ENCODE results near the gene SH3RF3. TPM values are rescaled to one million over a fixed set of nuclear protein-coding genes. Genes with fewer than 3 reads are reported as not detected.

Gene SH3RF3
- total RNA-seq, 1 experiment from 2014 or later = 4.9 TPM

- H3K36me3 ChIP-seq (ENCODE audit: control insufficient read depth, insufficient read depth, low read length) = no peaks in the 10 kb centered on the region
- no peak overlapping the region for H3K27ac ChIP-seq (ENCODE audit: low read length)
- DNase-seq (ENCODE audit: low read depth, low spot score) (no peak), ATAC-seq (no peak)
- BruUV-seq (replicated peaks) = no TSS peak
- in situ Hi-C loops (cut with HindIII; ENCODE audit: low pct_unique_long_range_greater_than_20kb, low sequenced_read_pairs) (no loop called here), intact Hi-C loops (cut with micrococcal nuclease; ENCODE audit: unreplicated experiment) (no loop called here)
- no peaks in the 10 kb centered on the region for H3K4me1 ChIP-seq (ENCODE audit: control insufficient read depth, insufficient read depth, low read length)
- H3K9me3 ChIP-seq (ENCODE audit: control insufficient read depth, insufficient read depth, low read depth, low read length) = no peaks in the 10 kb centered on the region
- TF ChIP-seq, protein P1, sequence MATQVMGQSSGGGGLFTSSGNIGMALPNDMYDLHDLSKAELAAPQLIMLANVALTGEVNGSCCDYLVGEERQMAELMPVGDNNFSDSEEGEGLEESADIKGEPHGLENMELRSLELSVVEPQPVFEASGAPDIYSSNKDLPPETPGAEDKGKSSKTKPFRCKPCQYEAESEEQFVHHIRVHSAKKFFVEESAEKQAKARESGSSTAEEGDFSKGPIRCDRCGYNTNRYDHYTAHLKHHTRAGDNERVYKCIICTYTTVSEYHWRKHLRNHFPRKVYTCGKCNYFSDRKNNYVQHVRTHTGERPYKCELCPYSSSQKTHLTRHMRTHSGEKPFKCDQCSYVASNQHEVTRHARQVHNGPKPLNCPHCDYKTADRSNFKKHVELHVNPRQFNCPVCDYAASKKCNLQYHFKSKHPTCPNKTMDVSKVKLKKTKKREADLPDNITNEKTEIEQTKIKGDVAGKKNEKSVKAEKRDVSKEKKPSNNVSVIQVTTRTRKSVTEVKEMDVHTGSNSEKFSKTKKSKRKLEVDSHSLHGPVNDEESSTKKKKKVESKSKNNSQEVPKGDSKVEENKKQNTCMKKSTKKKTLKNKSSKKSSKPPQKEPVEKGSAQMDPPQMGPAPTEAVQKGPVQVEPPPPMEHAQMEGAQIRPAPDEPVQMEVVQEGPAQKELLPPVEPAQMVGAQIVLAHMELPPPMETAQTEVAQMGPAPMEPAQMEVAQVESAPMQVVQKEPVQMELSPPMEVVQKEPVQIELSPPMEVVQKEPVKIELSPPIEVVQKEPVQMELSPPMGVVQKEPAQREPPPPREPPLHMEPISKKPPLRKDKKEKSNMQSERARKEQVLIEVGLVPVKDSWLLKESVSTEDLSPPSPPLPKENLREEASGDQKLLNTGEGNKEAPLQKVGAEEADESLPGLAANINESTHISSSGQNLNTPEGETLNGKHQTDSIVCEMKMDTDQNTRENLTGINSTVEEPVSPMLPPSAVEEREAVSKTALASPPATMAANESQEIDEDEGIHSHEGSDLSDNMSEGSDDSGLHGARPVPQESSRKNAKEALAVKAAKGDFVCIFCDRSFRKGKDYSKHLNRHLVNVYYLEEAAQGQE (IDR thresholded peaks at IDR 0.05; ENCODE audit: insufficient read depth in 1 of 2, low read depth in 2 of 2, low read length in 1 of 2) = no peak
- TF ChIP-seq POLR2AphosphoS5 (IDR thresholded peaks at IDR 0.05; ENCODE audit: low read depth, low read length) = no peak
- TF ChIP-seq TCF7L2 (IDR thresholded peaks at IDR 0.05; ENCODE audit: low read depth, low read length) = no peak
- no peak for TF ChIP-seq SIN3A (IDR thresholded peaks at IDR 0.05; ENCODE audit: borderline replicate concordance, insufficient read depth, low read depth, low read length)
- no peak for TF ChIP-seq CTCF (IDR thresholded peaks at IDR 0.05)
- ChIA-PET POLR2A (no interaction called here), CTCF (interaction anchor here (0.8 kb wide), 1 partner anchor 53 kb away, joined by 4 read pairs; no protein-coding TSS in a partner anchor)
- no peak overlapping the region for H3K4me3 ChIP-seq (ENCODE audit: low read depth in 2 of 2, low read length in 2 of 2)
- H3K27me3 ChIP-seq (ENCODE audit: control insufficient read depth, insufficient read depth, low read length) = no peaks in the 10 kb centered on the region
These were observed 141.7 kb downstream of the SH3RF3 start for GRCh38 chr2:109270505-109271312.

GRCh38 chr2:109271920-109272319 lies 142.9 kb downstream of the SH3RF3 start:
- DNase-seq (ENCODE audit: low read depth, low spot score) = no peak
- BruUV-seq (replicated peaks) = no TSS peak
- intact Hi-C loops (cut with micrococcal nuclease; ENCODE audit: unreplicated experiment) = no loop called here

More at GRCh38 chr2:109271920-109272319, 142.9 kb downstream of the SH3RF3 start:
- ChIA-PET CTCF (no interaction called here), POLR2A (no interaction called here)
- Histone ChIP-seq H3K27ac (ENCODE audit: low read length) (no peak overlapping the region), H3K4me3 (ENCODE audit: low read depth in 2 of 2, low read length in 2 of 2) (no peak overlapping the region), H3K27me3 (ENCODE audit: control insufficient read depth, insufficient read depth, low read length) (no peaks in the 10 kb centered on the region), H3K4me1 (ENCODE audit: control insufficient read depth, insufficient read depth, low read length) (no peaks in the 10 kb centered on the region), H3K9me3 (ENCODE audit: control insufficient read depth, insufficient read depth, low read depth, low read length) (no peaks in the 10 kb centered on the region), H3K36me3 (ENCODE audit: control insufficient read depth, insufficient read depth, low read length) (no peaks in the 10 kb centered on the region)
- in situ Hi-C loops (cut with HindIII; ENCODE audit: low pct_unique_long_range_greater_than_20kb, low sequenced_read_pairs) = no loop called here
- no peak for TF ChIP-seq CTCF (IDR thresholded peaks at IDR 0.05)
- no peak for TF ChIP-seq POLR2AphosphoS5 (IDR thresholded peaks at IDR 0.05; ENCODE audit: low read depth, low read length)
- no peak for TF ChIP-seq TCF7L2 (IDR thresholded peaks at IDR 0.05; ENCODE audit: low read depth, low read length)
- TF ChIP-seq, protein P1 (IDR thresholded peaks at IDR 0.05; ENCODE audit: insufficient read depth in 1 of 2, low read depth in 2 of 2, low read length in 1 of 2) = no peak
- TF ChIP-seq SIN3A (IDR thresholded peaks at IDR 0.05; ENCODE audit: borderline replicate concordance, insufficient read depth, low read depth, low read length) = no peak
- no peak for ATAC-seq

Measured in Panc1 (cell line).